Suprapubic skin (tissue), 3 donors: ENCODE measurements around the gene PPM1H.

Source experiments
- CTCF ChIP-seq, 2 donors: fragments of 200-600 bp in 1 of 2; fragments of 450-650 bp in 1 of 2; sonication (generic) in 1 of 2; IDR thresholded peaks; one replicate each; pipeline ENCODE4 v1.5.1; 2016 to 2019; ENCODE audit warnings: antibody characterized with exemption in 2 of 2, mild to moderate bottlenecking in 1 of 2, moderate library complexity in 1 of 2
- POLR2A ChIP-seq, 2 donors: fragments of 450-650 bp; IDR thresholded peaks; one replicate each; pipeline ENCODE4 v1.6.1; 2017; ENCODE audit warnings: antibody characterized with exemption in 2 of 2, mild to moderate bottlenecking in 2 of 2, moderate library complexity in 2 of 2

GRCh38 chr12:62683776-62684569, 251.0 kb downstream of the PPM1H start:
- TF ChIP-seq CTCF (IDR thresholded peaks at IDR 0.05) (no peak), POLR2A (IDR thresholded peaks at IDR 0.05) (no peak)
